T-cell (primary cell): Measurements from ENCODE around the gene EEF1A1. TPM values are rescaled to one million over a fixed set of nuclear protein-coding genes. Genes with fewer than 3 reads are reported as not detected.
A peak's percentile ranks its signal among the peaks of the same experiment; 100 is the strongest.
"Not testable (repeated sequence)": the region's sequence is repeated elsewhere in the genome, so short reads cannot be mapped to it uniquely, and the experiment has no call there.

Experiments used
- ATAC-seq, 4 experiments: fragments of 200-7000 bp in 3 of 4; fragments of 150-1000 bp in 1 of 4; cut with Tn5 transposase; replicated peaks in 1 of 4; 1 replicate in 3 of 4; 2 replicates in 1 of 4; pipeline ENCODE4 v1.10.0; 2021; ENCODE audit warnings: moderate library complexity in 3 of 4, mild to moderate bottlenecking in 2 of 4, moderate number of reproducible peaks in 1 of 4
- CTCF ChIA-PET, 2 donors: fragments of 300-600 bp; sonication (Branson Sonifier 250); formaldehyde crosslinking; loops; one replicate each; lab custom pipeline; 2022; ENCODE audit warnings: antibody characterized with exemption in 2 of 2; lab: Charles Lee
- POLR2A ChIA-PET, 2 donors: fragments of 300-600 bp; sonication (Branson Sonifier 250); formaldehyde crosslinking; loops; one replicate each; lab custom pipeline; 2022; ENCODE audit warnings: antibody characterized with exemption in 2 of 2; lab: Charles Lee
- DNase-seq, 35 experiments: peaks; one replicate each; pipeline versions ENCODE4 v3.0.0 to v3.0.0-alpha.2; 2013 to 2023
- H3K27ac ChIP-seq: one replicate; pipeline ENCODE4 v1.5.1; 2013; ENCODE audit warnings: low read length
- H3K27me3 ChIP-seq, 2 experiments: replicated peaks in 1 of 2; 1 replicate in 1 of 2; 2 replicates in 1 of 2; pipeline versions ENCODE4 v1.6.1 to v1.7.0; 2013; ENCODE audit warnings: low read length in 1 of 2, mixed read lengths in 1 of 2; ENCODE audit not compliant: control insufficient read depth in 2 of 2, insufficient read depth in 2 of 2; ENCODE audit errors: extremely low read depth in 1 of 2
- H3K36me3 ChIP-seq, 2 donors: 1 replicate in 1 of 2; 2 replicates in 1 of 2; pipeline versions ENCODE4 v1.6.1 to v1.7.0; 2013; ENCODE audit warnings: low read length in 1 of 2; ENCODE audit not compliant: control insufficient read depth in 2 of 2, insufficient read depth in 1 of 2; ENCODE audit errors: extremely low read depth in 1 of 2
- H3K4me1 ChIP-seq, 2 experiments: 1 replicate in 1 of 2; 2 replicates in 1 of 2; pipeline versions ENCODE4 v1.6.1 to v1.7.0; 2013; ENCODE audit warnings: low read length in 2 of 2, mixed read lengths in 1 of 2; ENCODE audit not compliant: insufficient read depth in 2 of 2, control insufficient read depth in 1 of 2; ENCODE audit errors: extremely low read depth in 1 of 2
- H3K4me3 ChIP-seq, 2 donors: 1 replicate in 1 of 2; 2 replicates in 1 of 2; pipeline versions ENCODE4 v1.5.1 to v1.7.0; 2013; ENCODE audit warnings: mild to moderate bottlenecking in 2 of 2, low read length in 1 of 2, moderate library complexity in 1 of 2; ENCODE audit not compliant: control insufficient read depth in 1 of 2; ENCODE audit errors: extremely low read depth in 1 of 2
- H3K9me3 ChIP-seq: 2 replicates; pipeline ENCODE4 v1.7.0; 2013
- H3K27ac Mint-ChIP-seq, 2 donors: one replicate each; pipeline ENCODE4 v1.8.0; 2020 to 2021; ENCODE audit warnings: mild to moderate bottlenecking in 2 of 2, mixed read lengths in 2 of 2
- H3K27me3 Mint-ChIP-seq, 2 donors: one replicate each; pipeline ENCODE4 v1.8.0; 2021 to 2022; ENCODE audit warnings: mixed read lengths in 2 of 2
- H3K36me3 Mint-ChIP-seq: one replicate; pipeline ENCODE4 v1.8.0; 2021; ENCODE audit warnings: mixed read lengths
- H3K4me1 Mint-ChIP-seq, 3 donors: one replicate each; pipeline ENCODE4 v1.8.0; 2020 to 2022; ENCODE audit warnings: mixed read lengths in 3 of 3, mild to moderate bottlenecking in 1 of 3
- H3K4me3 Mint-ChIP-seq, 3 donors: one replicate each; pipeline ENCODE4 v1.8.0; 2020 to 2022; ENCODE audit warnings: mild to moderate bottlenecking in 3 of 3, mixed read lengths in 3 of 3, moderate library complexity in 3 of 3
- H3K9me3 Mint-ChIP-seq, 3 donors: one replicate each; pipeline ENCODE4 v1.8.0; 2020 to 2022; ENCODE audit warnings: mixed read lengths in 3 of 3
- WGBS: methylation state at CpG from one replicate; pipeline ENCODE4 v1.1.5; 2013; ENCODE audit warnings: missing lambda C conversion rate; ENCODE audit not compliant: insufficient coverage; 5-methylcytosine and 5-hydroxymethylcytosine counted together
- total RNA-seq, 35 experiments: library from RNA in 6 of 35; stranded (reverse) in 6 of 35; fragments of 120-200 nt in 1 of 35; gene quantifications; one replicate each; pipeline versions ENCODE4 v1.2.1 to v1.2.4 and lab custom pipeline; 2013 to 2026

Gene EEF1A1
- total RNA-seq, 5 donors from 2014 or later (not counting 1 experiment from before 2014, with no cell fraction given): 14,142 to 15,123 (median 14,655) TPM

DNA sequence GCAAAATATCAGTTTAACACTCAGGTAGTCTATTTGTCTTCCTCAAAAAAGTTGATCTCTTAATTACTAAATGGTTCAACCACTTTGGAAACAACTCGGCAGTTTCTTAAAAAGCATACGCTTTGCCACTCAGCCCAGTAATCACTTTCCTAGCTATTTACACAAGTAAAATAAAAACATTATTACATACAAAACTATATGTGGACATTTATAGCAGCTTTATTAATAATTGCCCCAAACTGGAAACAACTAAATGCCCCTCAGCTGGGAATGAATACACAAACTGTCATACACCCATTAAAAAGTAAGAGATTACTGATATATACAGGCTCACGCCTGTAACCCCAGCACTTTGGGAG lies 7.4 kb downstream of the EEF1A1 start:
- Mint-ChIP-seq H3K9me3 (no peaks in the 10 kb centered on the region), H3K27ac (peak overlapping the region in 1 of 2 donors; percentile 36), H3K4me1 (peaks cover 37 to 42% (median 39%) of the 10 kb centered on the region in 3 donors), H3K36me3 (peaks cover 35% of the 10 kb centered on the region), H3K27me3 (no peaks in the 10 kb centered on the region), H3K4me3 (no peak overlapping the region)
- H3K9me3 ChIP-seq: no peaks in the 10 kb centered on the region
- H3K27ac ChIP-seq: no peak overlapping the region
- no peak for DNase-seq
- ChIA-PET POLR2A (interaction anchor here (0.5 to 3.5 kb wide), 13 partner anchors 8 to 140 kb away, joined by 3 to 14 read pairs (median 3); partner anchors contain the start of genes EEF1A1 (in 1 of the 2), MTO1 (in 1 of the 2) and SLC17A5 (in 1 of the 2)), CTCF (interaction anchor here (0.5 to 5.7 kb wide), 12 partner anchors 9 to 139 kb away, joined by 3 to 81 read pairs (median 4); no protein-coding TSS in a partner anchor)
- no peak for ATAC-seq
- H3K4me1 ChIP-seq: peaks cover 13 to 29% of the 10 kb centered on the region in 2 experiments
- WGBS: 60% methylated on average over 1 of the region's 3 CpGs
- peaks cover 0 to 42% of the 10 kb centered on the region in 2 donors for H3K36me3 ChIP-seq
- no peaks in the 10 kb centered on the region for H3K27me3 ChIP-seq
- no peak overlapping the region for H3K4me3 ChIP-seq

DNA sequence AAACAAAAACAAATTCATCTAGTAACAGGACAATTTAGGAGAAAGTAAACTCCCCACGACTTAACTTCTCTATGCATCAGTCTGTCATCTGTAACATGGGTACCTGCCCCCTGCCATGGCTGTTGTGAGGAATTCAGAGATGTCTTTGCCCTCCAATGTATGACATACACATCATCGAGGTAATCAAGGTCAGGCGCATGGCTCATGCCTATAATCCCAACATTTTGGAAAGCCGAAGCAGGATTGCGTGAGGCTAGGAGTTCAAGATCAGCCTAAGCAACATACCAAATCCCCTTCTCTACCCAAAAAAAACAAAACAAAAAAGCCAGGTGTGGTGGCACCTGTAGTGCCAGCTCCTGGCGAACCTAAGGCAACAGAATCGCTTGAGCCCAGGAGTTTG lies 9.0 kb downstream of the EEF1A1 start:
- peaks cover 22 to 29% (median 25%) of the 10 kb centered on the region in 3 donors for H3K4me1 Mint-ChIP-seq
- no peaks in the 10 kb centered on the region for H3K27me3 ChIP-seq
- peaks cover 23% of the 10 kb centered on the region for H3K36me3 Mint-ChIP-seq
- 100% methylated on average over 6 of the region's 7 CpGs for WGBS
- no peaks in the 10 kb centered on the region for H3K9me3 Mint-ChIP-seq
- no peak overlapping the region for H3K4me3 Mint-ChIP-seq
- peaks cover 0 to 29% of the 10 kb centered on the region in 2 donors for H3K36me3 ChIP-seq
- DNase-seq (no peak), ATAC-seq (no peak)
- H3K27me3 Mint-ChIP-seq: no peaks in the 10 kb centered on the region
- no peak overlapping the region for H3K27ac ChIP-seq
- H3K9me3 ChIP-seq: no peaks in the 10 kb centered on the region
- H3K4me3 ChIP-seq: no peak overlapping the region
- H3K27ac Mint-ChIP-seq: no peak overlapping the region
- H3K4me1 ChIP-seq: peaks cover 6 to 18% of the 10 kb centered on the region in 2 experiments
- CTCF ChIA-PET: interaction anchor here in 1 of 2 donors (5.7 kb wide), 1 partner anchor 100 kb away, joined by 81 read pairs; no protein-coding TSS in a partner anchor
- POLR2A ChIA-PET: interaction anchor here in 1 of 2 donors (0.6 kb wide), 1 partner anchor 893 kb away, joined by 4 read pairs; no protein-coding TSS in a partner anchor

- Histone ChIP-seq H3K9me3 (no peaks in the 10 kb centered on the region), H3K4me3 (no peak overlapping the region), H3K4me1 (peaks cover 0 to 6% of the 10 kb centered on the region in 2 experiments), H3K27me3 (no peaks in the 10 kb centered on the region), H3K27ac (no peak overlapping the region), H3K36me3 (peaks cover 0 to 10% of the 10 kb centered on the region in 2 donors)
- no peak overlapping the region for H3K27ac Mint-ChIP-seq
- ATAC-seq (no peak), DNase-seq (no peak)
- no CpG with 5 or more reads among the region's 1 CpG for WGBS
- ChIA-PET CTCF (interaction anchor here (0.6 kb wide), 2 partner anchors 33 to 146 kb away, joined by 3 read pairs; no protein-coding TSS in a partner anchor), POLR2A (interaction anchor here (0.5 to 0.7 kb wide), 4 partner anchors 11 to 88 kb away, joined by 3 to 6 read pairs (median 4); partner anchors contain the start of gene EEF1A1 (in 1 of the 2))
- no peak overlapping the region for H3K4me3 Mint-ChIP-seq
- H3K9me3 Mint-ChIP-seq: no peaks in the 10 kb centered on the region
- no peaks in the 10 kb centered on the region for H3K27me3 Mint-ChIP-seq
- H3K36me3 Mint-ChIP-seq: peaks cover 10% of the 10 kb centered on the region
- H3K4me1 Mint-ChIP-seq: peaks cover 3 to 9% (median 6%) of the 10 kb centered on the region in 3 donors
Observed at GRCh38 chr6:73509851-73510250, 11.0 kb downstream of the EEF1A1 start.

DNA sequence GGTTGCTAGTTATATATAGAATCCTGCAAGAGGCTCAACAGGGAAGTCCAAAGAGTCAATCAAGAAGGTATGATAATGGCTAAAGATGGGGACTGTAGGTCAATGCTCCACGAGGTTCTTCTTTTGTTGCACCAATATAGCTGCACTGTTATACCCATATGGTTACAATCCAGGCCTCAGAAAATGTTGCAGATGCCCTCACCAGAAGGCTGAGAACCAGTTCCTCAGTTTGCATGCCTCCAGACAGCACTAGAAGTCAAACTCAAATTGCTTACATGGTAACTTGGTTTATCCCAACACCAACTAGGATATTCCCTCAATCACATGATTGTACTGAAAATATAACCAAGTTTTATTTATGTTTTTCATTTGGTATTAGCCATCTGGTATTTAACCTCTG lies 12.1 kb downstream of the EEF1A1 start:
- no peaks in the 10 kb centered on the region for H3K4me1 ChIP-seq
- H3K4me3 ChIP-seq: no peak overlapping the region
- H3K36me3 ChIP-seq: peaks cover 0 to 13% of the 10 kb centered on the region in 2 donors
- no peaks in the 10 kb centered on the region for H3K9me3 ChIP-seq
- no peak for DNase-seq
- ChIA-PET CTCF (no interaction called here), POLR2A (interaction anchor here (0.5 to 1.0 kb wide), 3 partner anchors 8 to 13 kb away, joined by 3 to 4 read pairs (median 3); no protein-coding TSS in a partner anchor)
- H3K36me3 Mint-ChIP-seq: peaks cover 15% of the 10 kb centered on the region
- no peak overlapping the region for H3K4me3 Mint-ChIP-seq
- no peaks in the 10 kb centered on the region for H3K27me3 ChIP-seq
- H3K27me3 Mint-ChIP-seq: no peaks in the 10 kb centered on the region
- no peak overlapping the region for H3K27ac ChIP-seq
- no peak overlapping the region for H3K27ac Mint-ChIP-seq
- ATAC-seq: peak in 1 of 4 experiments; percentile 5
- no peaks in the 10 kb centered on the region for H3K9me3 Mint-ChIP-seq
- no CpG with 5 or more reads among the region's 1 CpG for WGBS
- peaks cover 0 to 6% (median 3%) of the 10 kb centered on the region in 3 donors for H3K4me1 Mint-ChIP-seq

DNA sequence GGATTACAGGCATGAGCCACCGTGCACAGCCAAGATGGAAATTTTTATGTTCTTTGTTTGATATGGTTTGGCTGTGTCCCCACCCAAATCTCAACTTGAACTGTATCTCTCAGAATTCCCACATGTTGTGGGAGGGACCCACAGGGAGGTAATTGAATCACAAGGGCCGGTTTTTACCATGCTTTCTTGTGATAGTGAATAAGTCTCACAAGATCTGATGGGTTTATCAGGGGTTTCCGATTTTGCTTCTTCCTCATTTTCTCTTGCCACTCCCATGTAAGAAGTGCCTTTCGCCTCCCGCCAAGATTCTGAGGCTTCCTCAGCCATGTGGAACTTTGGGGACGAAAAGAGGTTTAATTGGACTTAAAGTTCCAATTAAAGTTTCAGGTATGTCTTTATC lies 14.6 kb downstream of the EEF1A1 start:
- WGBS: no CpG with 5 or more reads among the region's 6 CpGs
- Mint-ChIP-seq H3K9me3 (no peaks in the 10 kb centered on the region), H3K27me3 (no peaks in the 10 kb centered on the region), H3K27ac (peak overlapping the region; percentile 22 to 65), H3K4me1 (no peaks in the 10 kb centered on the region), H3K4me3 (no peak overlapping the region), H3K36me3 (peaks cover 16% of the 10 kb centered on the region)
- Histone ChIP-seq H3K27ac (no peak overlapping the region), H3K27me3 (no peaks in the 10 kb centered on the region), H3K36me3 (peaks cover 0 to 21% of the 10 kb centered on the region in 2 donors), H3K4me1 (no peaks in the 10 kb centered on the region), H3K9me3 (no peaks in the 10 kb centered on the region), H3K4me3 (no peak overlapping the region)
- DNase-seq (no peak), ATAC-seq (no peak)
- CTCF ChIA-PET: no interaction called here
- POLR2A ChIA-PET: no interaction called here

- DNase-seq, H3K9me3 ChIP-seq, H3K4me3 Mint-ChIP-seq, H3K4me1 ChIP-seq, CTCF ChIA-PET, H3K4me1 Mint-ChIP-seq, H3K27me3 ChIP-seq, H3K27me3 Mint-ChIP-seq, ATAC-seq, H3K27ac ChIP-seq, H3K4me3 ChIP-seq, H3K27ac Mint-ChIP-seq, H3K9me3 Mint-ChIP-seq: not testable (repeated sequence)
- WGBS: 97% methylated on average over 5 of the region's 8 CpGs
- POLR2A ChIA-PET: interaction anchor here in 1 of 2 donors (1.0 kb wide), 1 partner anchor 8 kb away, joined by 5 read pairs; no protein-coding TSS in a partner anchor
- peaks cover 18% of the 10 kb centered on the region for H3K36me3 Mint-ChIP-seq
- peaks cover 0 to 27% of the 10 kb centered on the region in 2 donors for H3K36me3 ChIP-seq
Observed at GRCh38 chr6:73505705-73506104, 15.1 kb downstream of the EEF1A1 start.
